HG03159 (cell line): ENCODE results near the gene YPEL2.
"Not testable (repeated sequence)": the region's sequence is repeated elsewhere in the genome, so short reads cannot be mapped to it uniquely, and the experiment has no call there.

Experiments used
- ATAC-seq: cut with Tn5 transposase; IDR thresholded peaks from one replicate; pipeline ENCODE4 v1.9.1; 2021; ENCODE audit warnings: mild to moderate bottlenecking, moderate library complexity; ENCODE audit not compliant: unreplicated experiment

YPEL2 gene

GRCh38 chr17:59331129-59331928 lies at the start of gene YPEL2:
Gene YPEL2 (plus strand): TSS chr17:59331655. CDS start chr17:59353410, 21,755 bp downstream.
- ATAC-seq, result peak; percentile 91

GRCh38 chr17:59284317-59284716 lies 47.1 kb upstream of the YPEL2 start:
- ATAC-seq, result no peak

GRCh38 chr17:59287452-59287851 lies 44.0 kb upstream of the YPEL2 start:
- ATAC-seq, result no peak

- ATAC-seq, result no peak
These were observed 43.6 kb upstream of the YPEL2 start for GRCh38 chr17:59287891-59288290.

- no peak for ATAC-seq
These were observed 41.5 kb upstream of the YPEL2 start for GRCh38 chr17:59289981-59290301.

GRCh38 chr17:59290302-59290998 lies 41.0 kb upstream of the YPEL2 start:
- ATAC-seq, result not testable (repeated sequence)

GRCh38 chr17:59292174-59292523 lies 39.3 kb upstream of the YPEL2 start:
- ATAC-seq, result no peak

- ATAC-seq, result no peak
These were observed 35.3 kb upstream of the YPEL2 start for GRCh38 chr17:59296190-59296589.

- no peak for ATAC-seq
These were observed 32.9 kb upstream of the YPEL2 start for GRCh38 chr17:59298521-59298920.

GRCh38 chr17:59299400-59300092 lies 31.9 kb upstream of the YPEL2 start:
- no peak for ATAC-seq

- no peak for ATAC-seq
These were observed 30.5 kb upstream of the YPEL2 start for GRCh38 chr17:59300941-59301340.

- ATAC-seq, result no peak
These were observed 26.6 kb upstream of the YPEL2 start for GRCh38 chr17:59304811-59305210.

GRCh38 chr17:59310263-59310920 lies 21.1 kb upstream of the YPEL2 start:
- no peak for ATAC-seq

- ATAC-seq, result peak; percentile 49
These were observed 20.4 kb upstream of the YPEL2 start for GRCh38 chr17:59311051-59311468.

- ATAC-seq, result not testable (repeated sequence)
These were observed 19.9 kb upstream of the YPEL2 start for GRCh38 chr17:59311521-59311920.

GRCh38 chr17:59315866-59316265 lies 15.6 kb upstream of the YPEL2 start:
- no peak for ATAC-seq

GRCh38 chr17:59327121-59327980 lies 4.1 kb upstream of the YPEL2 start:
- no peak for ATAC-seq

GRCh38 chr17:59327981-59328290 lies 3.5 kb upstream of the YPEL2 start:
- ATAC-seq, result no peak

GRCh38 chr17:59328601-59329000 lies 2.9 kb upstream of the YPEL2 start:
- no peak for ATAC-seq

GRCh38 chr17:59329176-59330052 lies 2.0 kb upstream of the YPEL2 start:
- ATAC-seq, result no peak
